ENCODE measurements around the gene FRA10AC1. TPM values are rescaled to one million over a fixed set of nuclear protein-coding genes. Genes with fewer than 3 reads are reported as not detected.

Gene FRA10AC1
- total RNA-seq, 1 experiment from 2014 or later, result 20.3 TPM

- intact Hi-C loops (cut with micrococcal nuclease; ENCODE audit: unreplicated experiment) (no loop called here), in situ Hi-C loops (cut with HindIII; ENCODE audit: low pct_unique_long_range_greater_than_20kb, low sequenced_read_pairs) (no loop called here)
- ChIA-PET CTCF (no interaction called here), POLR2A (no interaction called here)
- H3K4me3 ChIP-seq (ENCODE audit: low read depth in 2 of 2, low read length in 2 of 2), result no peak overlapping the region
- H3K9me3 ChIP-seq (ENCODE audit: control insufficient read depth, insufficient read depth, low read depth, low read length), result no peaks in the 10 kb centered on the region
- 0 out of 2 replicates have a peak, but pooled peaks cover 4% of the 10 kb centered on the region for H3K27me3 ChIP-seq (ENCODE audit: control insufficient read depth, insufficient read depth, low read length)
- H3K27ac ChIP-seq (ENCODE audit: low read length), result no peak overlapping the region
- ATAC-seq (no peak), DNase-seq (ENCODE audit: low read depth, low spot score) (no peak)
- no peaks in the 10 kb centered on the region for H3K4me1 ChIP-seq (ENCODE audit: control insufficient read depth, insufficient read depth, low read length)
- BruUV-seq (replicated peaks), result no TSS peak
- no peaks in the 10 kb centered on the region for H3K36me3 ChIP-seq (ENCODE audit: control insufficient read depth, insufficient read depth, low read length)
- TF ChIP-seq POLR2AphosphoS5 (IDR thresholded peaks at IDR 0.05; ENCODE audit: low read depth, low read length), result no peak
- no peak for TF ChIP-seq TCF7L2 (IDR thresholded peaks at IDR 0.05; ENCODE audit: low read depth, low read length)
- TF ChIP-seq SIN3A (IDR thresholded peaks at IDR 0.05; ENCODE audit: borderline replicate concordance, insufficient read depth, low read depth, low read length), result no peak
- no peak for TF ChIP-seq REST (IDR thresholded peaks at IDR 0.05; ENCODE audit: insufficient read depth in 1 of 2, low read depth in 2 of 2, low read length in 1 of 2)
- TF ChIP-seq CTCF (IDR thresholded peaks at IDR 0.05), result no peak
These were observed 14.4 kb upstream of the FRA10AC1 start for GRCh38 chr10:93716766-93717165.

GRCh38 chr10:93715345-93715744, 13.0 kb upstream of the FRA10AC1 start:
- ChIA-PET POLR2A (no interaction called here), CTCF (no interaction called here)
- in situ Hi-C loops (cut with HindIII; ENCODE audit: low pct_unique_long_range_greater_than_20kb, low sequenced_read_pairs) (no loop called here), intact Hi-C loops (cut with micrococcal nuclease; ENCODE audit: unreplicated experiment) (no loop called here)
- DNase-seq (ENCODE audit: low read depth, low spot score) (no peak), ATAC-seq (no peak)
- Histone ChIP-seq H3K4me3 (ENCODE audit: low read depth in 2 of 2, low read length in 2 of 2) (no peak overlapping the region), H3K27ac (ENCODE audit: low read length) (no peak overlapping the region), H3K4me1 (ENCODE audit: control insufficient read depth, insufficient read depth, low read length) (no peaks in the 10 kb centered on the region), H3K9me3 (ENCODE audit: control insufficient read depth, insufficient read depth, low read depth, low read length) (no peaks in the 10 kb centered on the region), H3K36me3 (ENCODE audit: control insufficient read depth, insufficient read depth, low read length) (no peaks in the 10 kb centered on the region), H3K27me3 (ENCODE audit: control insufficient read depth, insufficient read depth, low read length) (0 out of 2 replicates have a peak, but pooled peaks cover 4% of the 10 kb centered on the region)
- TF ChIP-seq SIN3A (IDR thresholded peaks at IDR 0.05; ENCODE audit: borderline replicate concordance, insufficient read depth, low read depth, low read length) (no peak), CTCF (IDR thresholded peaks at IDR 0.05) (no peak), POLR2AphosphoS5 (IDR thresholded peaks at IDR 0.05; ENCODE audit: low read depth, low read length) (no peak), REST (IDR thresholded peaks at IDR 0.05; ENCODE audit: insufficient read depth in 1 of 2, low read depth in 2 of 2, low read length in 1 of 2) (no peak), TCF7L2 (IDR thresholded peaks at IDR 0.05; ENCODE audit: low read depth, low read length) (no peak)
- no TSS peak for BruUV-seq (replicated peaks)

Measured in Panc1 (cell line).